Activated CD8-positive, alpha-beta T cell treated with anti-CD3 and anti-CD28 coated beads, Interleukin-2, amount 10 ng/mL, durations not matched to agents 7 days and 5 days (primary cell): ENCODE data around the gene FXR2. TPM values are rescaled to one million over a fixed set of nuclear protein-coding genes. Genes with fewer than 3 reads are reported as not detected.
"Not testable (repeated sequence)": the region's sequence is repeated elsewhere in the genome, so short reads cannot be mapped to it uniquely, and the experiment has no call there.

Experiments
- ATAC-seq: fragments of 150-1000 bp; cut with Tn5 transposase; one replicate; pipeline ENCODE4 v1.10.0; 2021; ENCODE audit warnings: moderate library complexity
- CTCF ChIA-PET: fragments of 350-600 bp; sonication (Branson Sonifier 250); formaldehyde crosslinking; loops from one replicate; lab custom pipeline; 2021; ENCODE audit warnings: antibody characterized with exemption; lab: Charles Lee
- POLR2A ChIA-PET: fragments of 350-600 bp; sonication (Branson Sonifier 250); formaldehyde crosslinking; loops from one replicate; lab custom pipeline; 2021; ENCODE audit warnings: antibody characterized with exemption; lab: Charles Lee
- DNase-seq: peaks from one replicate; pipeline ENCODE4 v3.0.0-alpha.2; 2020
- H3K27ac Mint-ChIP-seq: one replicate; pipeline ENCODE4 v1.8.0; 2021; ENCODE audit warnings: mild to moderate bottlenecking, mixed read lengths
- H3K27me3 Mint-ChIP-seq: one replicate; pipeline ENCODE4 v1.8.0; 2021; ENCODE audit warnings: low read depth, mixed read lengths
- H3K36me3 Mint-ChIP-seq: one replicate; pipeline ENCODE4 v1.8.0; 2021; ENCODE audit warnings: low read depth, mixed read lengths
- H3K4me1 Mint-ChIP-seq: one replicate; pipeline ENCODE4 v1.8.0; 2021; ENCODE audit warnings: low read depth, mixed read lengths
- H3K4me3 Mint-ChIP-seq: one replicate; pipeline ENCODE4 v1.8.0; 2021; ENCODE audit warnings: mild to moderate bottlenecking, mixed read lengths
- H3K9me3 Mint-ChIP-seq: one replicate; pipeline ENCODE4 v1.8.0; 2022; ENCODE audit warnings: mixed read lengths; ENCODE audit not compliant: insufficient read depth
- total RNA-seq, 2 experiments: library from RNA; stranded (reverse); gene quantifications; one replicate each; pipeline ENCODE4 v1.2.3, GENCODE V29; 2021

The FXR2 gene
- total RNA-seq, 2 experiments from 2014 or later, result 27.6 to 31.8 TPM

GRCh38 chr17:7627250-7628121, 12.8 kb upstream of the FXR2 start, which contains the start of gene SAT2:
Gene SAT2, minus strand, starts transcription at chr17:7627821. Its CDS starts 186 bp downstream, at chr17:7627635.
- Mint-ChIP-seq H3K27ac (peak within 1 kb of the TSS; percentile 75), H3K4me3 (peak within 1 kb of the TSS; percentile 89), H3K9me3 (no peaks in the 10 kb centered on the region), H3K36me3 (peaks cover 5% of the 10 kb centered on the region), H3K4me1 (peaks cover 14% of the 10 kb centered on the region), H3K27me3 (no peaks in the 10 kb centered on the region)
- ChIA-PET CTCF (interaction anchor here (0.6 to 5.9 kb wide), 9 partner anchors 12 to 191 kb away, joined by 3 to 49 read pairs (median 3); partner anchors contain the start of genes FXR2, MPDU1, TP53 and WRAP53), POLR2A (interaction anchor here (0.9 to 9.6 kb wide), 6 partner anchors 13 to 60 kb away, joined by 3 to 101 read pairs (median 4); partner anchors contain the start of genes ATP1B2, FXR2, MPDU1 and TP53)
- ATAC-seq (peak; percentile 95), DNase-seq (peak; percentile 91)

- Mint-ChIP-seq H3K9me3 (no peaks in the 10 kb centered on the region), H3K27ac (peak overlapping the region; percentile 75), H3K27me3 (no peaks in the 10 kb centered on the region), H3K4me1 (peaks cover 13% of the 10 kb centered on the region), H3K36me3 (peaks cover 5% of the 10 kb centered on the region), H3K4me3 (peak overlapping the region; percentile 89)
- POLR2A ChIA-PET, result interaction anchor here (1.2 to 9.6 kb wide), 2 partner anchors 35 to 60 kb away, joined by 4 to 101 read pairs; partner anchors contain the start of genes TP53 and WRAP53
- ATAC-seq (no peak), DNase-seq (no peak)
- CTCF ChIA-PET, result interaction anchor here (0.6 to 5.9 kb wide), 7 partner anchors 15 to 190 kb away, joined by 3 to 49 read pairs (median 3); partner anchors contain the start of genes MPDU1, TP53 and WRAP53
Observed at GRCh38 chr17:7626956-7627249, 12.2 kb upstream of the FXR2 start.

- CTCF ChIA-PET, result interaction anchor here (1.2 to 5.9 kb wide), 4 partner anchors 24 to 66 kb away, joined by 3 to 49 read pairs (median 4); partner anchors contain the start of genes TP53 and WRAP53
- DNase-seq (no peak), ATAC-seq (no peak)
- Mint-ChIP-seq H3K27ac (no peak overlapping the region), H3K27me3 (no peaks in the 10 kb centered on the region), H3K36me3 (peaks cover 5% of the 10 kb centered on the region), H3K4me3 (peak overlapping the region; percentile 89), H3K4me1 (peaks cover 13% of the 10 kb centered on the region), H3K9me3 (no peaks in the 10 kb centered on the region)
- POLR2A ChIA-PET, result interaction anchor here (0.6 to 9.6 kb wide), 2 partner anchors 61 to 313 kb away, joined by 3 to 101 read pairs; partner anchors contain the start of genes TP53 and WRAP53
Observed at GRCh38 chr17:7626307-7626706, 11.6 kb upstream of the FXR2 start.

GRCh38 chr17:7625749-7626148, 11.1 kb upstream of the FXR2 start:
- H3K36me3 Mint-ChIP-seq, H3K27ac Mint-ChIP-seq, H3K27me3 Mint-ChIP-seq, H3K4me3 Mint-ChIP-seq, DNase-seq, H3K9me3 Mint-ChIP-seq, ATAC-seq: not testable (repeated sequence)
- peaks cover 13% of the 10 kb centered on the region for H3K4me1 Mint-ChIP-seq
- ChIA-PET CTCF (interaction anchor here (5.9 kb wide), 1 partner anchor 61 kb away, joined by 49 read pairs; the partner anchor contains the start of genes TP53 and WRAP53), POLR2A (interaction anchor here (0.6 to 9.6 kb wide), 2 partner anchors 61 to 312 kb away, joined by 3 to 101 read pairs; partner anchors contain the start of genes TP53 and WRAP53)

GRCh38 chr17:7623661-7624060, 9.0 kb upstream of the FXR2 start:
- Mint-ChIP-seq H3K27ac (no peak overlapping the region), H3K36me3 (peaks cover 5% of the 10 kb centered on the region), H3K4me1 (peaks cover 13% of the 10 kb centered on the region), H3K27me3 (peaks cover 2% of the 10 kb centered on the region), H3K9me3 (no peaks in the 10 kb centered on the region), H3K4me3 (no peak overlapping the region)
- ChIA-PET CTCF (interaction anchor here (1.2 to 5.9 kb wide), 2 partner anchors 9 to 63 kb away, joined by 3 to 49 read pairs; partner anchors contain the start of genes TP53 and WRAP53), POLR2A (no interaction called here)
- no peak for DNase-seq
- no peak for ATAC-seq

- no peak overlapping the region for H3K4me3 Mint-ChIP-seq
- ChIA-PET CTCF (no interaction called here), POLR2A (interaction anchor here (1.1 kb wide), 1 partner anchor 66 kb away, joined by 3 read pairs; no protein-coding TSS in a partner anchor)
- H3K9me3 Mint-ChIP-seq, result no peaks in the 10 kb centered on the region
- H3K27ac Mint-ChIP-seq, result no peak overlapping the region
- H3K4me1 Mint-ChIP-seq, result no peaks in the 10 kb centered on the region
- no peaks in the 10 kb centered on the region for H3K36me3 Mint-ChIP-seq
- H3K27me3 Mint-ChIP-seq, result peaks cover 2% of the 10 kb centered on the region
- DNase-seq (no peak), ATAC-seq (no peak)
Observed at GRCh38 chr17:7620835-7621234, 6.1 kb upstream of the FXR2 start.

- Mint-ChIP-seq H3K27ac (no peak overlapping the region), H3K27me3 (peaks cover 2% of the 10 kb centered on the region), H3K4me3 (no peak overlapping the region), H3K36me3 (peaks cover 2% of the 10 kb centered on the region), H3K9me3 (no peaks in the 10 kb centered on the region), H3K4me1 (peaks cover 5% of the 10 kb centered on the region)
- ATAC-seq, result no peak
- no peak for DNase-seq
- ChIA-PET CTCF (interaction anchor here (1.3 kb wide), 1 partner anchor 10 kb away, joined by 4 read pairs; no protein-coding TSS in a partner anchor), POLR2A (no interaction called here)
Observed at GRCh38 chr17:7618608-7619007, 3.9 kb upstream of the FXR2 start.

- Mint-ChIP-seq H3K36me3 (peaks cover 20% of the 10 kb centered on the region), H3K9me3 (no peaks in the 10 kb centered on the region), H3K27ac (peak overlapping the region; percentile 85), H3K4me3 (peak overlapping the region; percentile 83), H3K27me3 (peaks cover 2% of the 10 kb centered on the region), H3K4me1 (peaks cover 25% of the 10 kb centered on the region)
- DNase-seq, result no peak
- ATAC-seq, result no peak
- POLR2A ChIA-PET, result interaction anchor here (0.6 to 4.4 kb wide), 6 partner anchors 13 to 72 kb away, joined by 3 to 50 read pairs (median 3); partner anchors contain the start of genes SAT2, TP53 and WRAP53
- CTCF ChIA-PET, result interaction anchor here (0.7 to 3.2 kb wide), 14 partner anchors 13 to 570 kb away, joined by 3 to 47 read pairs (median 4); partner anchors contain the start of genes MPDU1, SAT2, SENP3 and SHBG
Observed at GRCh38 chr17:7615265-7615747, 609 bp upstream of the FXR2 start.

- H3K4me3 Mint-ChIP-seq, result peak overlapping the region; percentile 81
- ChIA-PET POLR2A (interaction anchor here (0.6 to 4.4 kb wide), 5 partner anchors 29 to 130 kb away, joined by 3 to 50 read pairs (median 3); partner anchors contain the start of genes MPDU1, POLR2A, TP53 and WRAP53), CTCF (interaction anchor here (0.8 to 3.2 kb wide), 10 partner anchors 10 to 568 kb away, joined by 3 to 47 read pairs (median 4); partner anchors contain the start of genes ATP1B2, MPDU1, TP53 and WRAP53)
- H3K4me1 Mint-ChIP-seq, result peaks cover 25% of the 10 kb centered on the region
- no peak for ATAC-seq
- peak overlapping the region; percentile 84 for H3K27ac Mint-ChIP-seq
- DNase-seq, result no peak
- H3K9me3 Mint-ChIP-seq, result no peaks in the 10 kb centered on the region
- peaks cover 21% of the 10 kb centered on the region for H3K36me3 Mint-ChIP-seq
- H3K27me3 Mint-ChIP-seq, result peaks cover 2% of the 10 kb centered on the region
Observed at GRCh38 chr17:7613769-7614424, 800 bp downstream of the FXR2 start.

GRCh38 chr17:7612294-7612640, 2.4 kb downstream of the FXR2 start:
- DNase-seq (no peak), ATAC-seq (no peak)
- H3K27ac Mint-ChIP-seq, result no peak overlapping the region
- H3K9me3 Mint-ChIP-seq, result no peaks in the 10 kb centered on the region
- no peaks in the 10 kb centered on the region for H3K27me3 Mint-ChIP-seq
- peaks cover 25% of the 10 kb centered on the region for H3K4me1 Mint-ChIP-seq
- POLR2A ChIA-PET, result interaction anchor here (0.8 to 4.4 kb wide), 2 partner anchors 28 to 75 kb away, joined by 4 to 50 read pairs; partner anchors contain the start of genes MPDU1, TP53 and WRAP53
- H3K36me3 Mint-ChIP-seq, result peaks cover 21% of the 10 kb centered on the region
- peak overlapping the region; percentile 12 for H3K4me3 Mint-ChIP-seq
- CTCF ChIA-PET, result interaction anchor here (0.7 to 1.9 kb wide), 5 partner anchors 11 to 177 kb away, joined by 3 to 6 read pairs (median 3); partner anchors contain the start of genes SAT2, TMEM102 and TP53
